NCI-H2196 (cell line): ENCODE data around the gene PHACTR1.
"Not testable (repeated sequence)": the region's sequence is repeated elsewhere in the genome, so short reads cannot be mapped to it uniquely, and the experiment has no call there.

Experiments used
- DNase-seq: peaks from one replicate; lab custom pipeline; 2025; ENCODE audit not compliant: unreplicated experiment; lab: John Stamatoyannopoulos, UW

PHACTR1 gene

GRCh38 chr6:12716298-12716916 is at the start of gene PHACTR1:
Gene PHACTR1 (plus strand): TSS chr6:12716767.
- no peak for DNase-seq

GRCh38 chr6:12666886-12667285 is 49.7 kb upstream of the PHACTR1 start:
- no peak for DNase-seq

- no peak for DNase-seq
Measured at GRCh38 chr6:12675931-12676330, 40.6 kb upstream of the PHACTR1 start.

GRCh38 chr6:12679341-12679740 is 37.2 kb upstream of the PHACTR1 start:
- no peak for DNase-seq

- no peak for DNase-seq
Measured at GRCh38 chr6:12693122-12693521, 23.4 kb upstream of the PHACTR1 start.

GRCh38 chr6:12698298-12698697 is 18.3 kb upstream of the PHACTR1 start:
- DNase-seq = no peak

GRCh38 chr6:12704946-12705345 is 11.6 kb upstream of the PHACTR1 start:
- no peak for DNase-seq

- no peak for DNase-seq
Measured at GRCh38 chr6:12709116-12709515, 7.5 kb upstream of the PHACTR1 start.

- DNase-seq = no peak
Measured at GRCh38 chr6:12709556-12710232, 6.9 kb upstream of the PHACTR1 start.

- no peak for DNase-seq
Measured at GRCh38 chr6:12710921-12711320, 5.6 kb upstream of the PHACTR1 start.

- DNase-seq = no peak
Measured at GRCh38 chr6:12714022-12714421, 2.5 kb upstream of the PHACTR1 start.

- DNase-seq = no peak
Measured at GRCh38 chr6:12715437-12715836, 1.1 kb upstream of the PHACTR1 start.

- DNase-seq = no peak
Measured at GRCh38 chr6:12717356-12717755, 789 bp downstream of the PHACTR1 start.

GRCh38 chr6:12718015-12718414 is 1.4 kb downstream of the PHACTR1 start:
- no peak for DNase-seq

- no peak for DNase-seq
Measured at GRCh38 chr6:12719017-12719416, 2.5 kb downstream of the PHACTR1 start.

GRCh38 chr6:12720310-12720709 is 3.7 kb downstream of the PHACTR1 start:
- DNase-seq = no peak

GRCh38 chr6:12725263-12725662 is 8.7 kb downstream of the PHACTR1 start:
- no peak for DNase-seq

- no peak for DNase-seq
Measured at GRCh38 chr6:12729467-12729866, 12.9 kb downstream of the PHACTR1 start.

GRCh38 chr6:12730809-12731208 is 14.2 kb downstream of the PHACTR1 start:
- not testable (repeated sequence) for DNase-seq

GRCh38 chr6:12733876-12734275 is 17.3 kb downstream of the PHACTR1 start:
- DNase-seq = no peak

- DNase-seq = no peak
Measured at GRCh38 chr6:12735786-12736185, 19.2 kb downstream of the PHACTR1 start.

GRCh38 chr6:12748411-12748810 is 31.8 kb downstream of the PHACTR1 start:
- DNase-seq = no peak
